GM21786 (cell line): ENCODE measurements around the gene TBX15.

ENCODE experiments used
- ATAC-seq: cut with Tn5 transposase; IDR thresholded peaks from one replicate; pipeline ENCODE4 v1.9.1; 2021; ENCODE audit not compliant: unreplicated experiment

TBX15 gene

GRCh38 chr1:118988186-118989005, at the start of gene TBX15:
TSS of gene TBX15 (minus strand) at chr1:118988343. CDS start at chr1:118987795, 548 bp downstream.
- ATAC-seq, result no peak

GRCh38 chr1:119034359-119034758, 46.2 kb upstream of the TBX15 start:
- no peak for ATAC-seq

- ATAC-seq, result no peak
Measured at GRCh38 chr1:119032986-119033385, 44.8 kb upstream of the TBX15 start.

- ATAC-seq, result no peak
Measured at GRCh38 chr1:119027759-119028158, 39.6 kb upstream of the TBX15 start.

- ATAC-seq, result no peak
Measured at GRCh38 chr1:119026956-119027355, 38.8 kb upstream of the TBX15 start.

- no peak for ATAC-seq
Measured at GRCh38 chr1:119015547-119015946, 27.4 kb upstream of the TBX15 start.

- ATAC-seq, result no peak
Measured at GRCh38 chr1:119012383-119012782, 24.2 kb upstream of the TBX15 start.

- ATAC-seq, result no peak
Measured at GRCh38 chr1:119011706-119012105, 23.6 kb upstream of the TBX15 start.

- ATAC-seq, result no peak
Measured at GRCh38 chr1:119011116-119011515, 23.0 kb upstream of the TBX15 start.

GRCh38 chr1:119010201-119010600, 22.1 kb upstream of the TBX15 start:
- no peak for ATAC-seq

- no peak for ATAC-seq
Measured at GRCh38 chr1:119009312-119009655, 21.1 kb upstream of the TBX15 start.

GRCh38 chr1:119008483-119009311, 20.6 kb upstream of the TBX15 start:
- no peak for ATAC-seq

GRCh38 chr1:119007670-119008482, 19.7 kb upstream of the TBX15 start:
- ATAC-seq, result no peak

- no peak for ATAC-seq
Measured at GRCh38 chr1:119007339-119007669, 19.2 kb upstream of the TBX15 start.

GRCh38 chr1:119006406-119007279, 18.5 kb upstream of the TBX15 start:
- no peak for ATAC-seq

- no peak for ATAC-seq
Measured at GRCh38 chr1:119005724-119006405, 17.7 kb upstream of the TBX15 start.

GRCh38 chr1:119004781-119005180, 16.6 kb upstream of the TBX15 start:
- no peak for ATAC-seq

GRCh38 chr1:119004129-119004527, 16.0 kb upstream of the TBX15 start:
- ATAC-seq, result no peak

- ATAC-seq, result no peak
Measured at GRCh38 chr1:119003413-119004128, 15.4 kb upstream of the TBX15 start.
